ENCODE measurements around the gene IL1RAP. TPM values are rescaled to one million over a fixed set of nuclear protein-coding genes. Genes with fewer than 3 reads are reported as not detected.

Gene IL1RAP
- total and polyA plus RNA-seq, 5 experiments from 2014 or later = 2.2 to 11.3 (median 3.9) TPM

GRCh38 chr3:190574473-190574872, 60.6 kb downstream of the IL1RAP start:
- no peak overlapping the region for H3K27ac Mint-ChIP-seq
- POLR2A ChIA-PET = no interaction called here

GRCh38 chr3:190575437-190576185, 61.7 kb downstream of the IL1RAP start:
- DNase-seq (no peak), ATAC-seq (no peak)
- no peak overlapping the region for H3K4me3 Mint-ChIP-seq
- peaks cover 0 to 6% (median 4%) of the 10 kb centered on the region in 4 donors for H3K4me1 Mint-ChIP-seq
- H3K36me3 Mint-ChIP-seq = peaks cover 2 to 36% (median 25%) of the 10 kb centered on the region in 3 donors
- no peak overlapping the region for H3K27ac Mint-ChIP-seq
- H3K27me3 Mint-ChIP-seq = no peaks in the 10 kb centered on the region
- POLR2A ChIA-PET = no interaction called here
- H3K9me3 Mint-ChIP-seq = peaks cover 0 to 27% (median 6%) of the 10 kb centered on the region in 9 donors

More at GRCh38 chr3:190574473-190574872, 60.6 kb downstream of the IL1RAP start:
- ATAC-seq = no peak
- Mint-ChIP-seq H3K9me3 (peaks cover 0 to 27% (median 6%) of the 10 kb centered on the region in 9 donors), H3K4me1 (peaks cover 0 to 3% (median under 1%) of the 10 kb centered on the region in 4 donors), H3K4me3 (no peak overlapping the region), H3K36me3 (peaks cover 5 to 36% (median 25%) of the 10 kb centered on the region in 3 donors), H3K27me3 (no peaks in the 10 kb centered on the region)
- DNase-seq = no peak

- H3K27me3 Mint-ChIP-seq = no peaks in the 10 kb centered on the region
- H3K4me1 Mint-ChIP-seq = peaks cover 2 to 8% (median 6%) of the 10 kb centered on the region in 4 donors
- POLR2A ChIA-PET = interaction anchor here (0.7 kb wide), 1 partner anchor 21 kb away, joined by 4 read pairs; no protein-coding TSS in a partner anchor
- DNase-seq (no peak), ATAC-seq (no peak)
- H3K9me3 Mint-ChIP-seq = peaks cover 0 to 27% (median 5%) of the 10 kb centered on the region in 9 donors
- peak overlapping the region in 1 of 10 donors; percentile 4 for H3K4me3 Mint-ChIP-seq
- no peak overlapping the region for H3K27ac Mint-ChIP-seq
- peaks cover 3 to 33% (median 18%) of the 10 kb centered on the region in 3 donors for H3K36me3 Mint-ChIP-seq
Measured at GRCh38 chr3:190577225-190577624, 63.3 kb downstream of the IL1RAP start.

- Mint-ChIP-seq H3K36me3 (peaks cover 2 to 30% (median 17%) of the 10 kb centered on the region in 3 donors), H3K4me3 (no peak overlapping the region), H3K9me3 (peaks cover 0 to 27% (median 4%) of the 10 kb centered on the region in 9 donors), H3K27me3 (no peaks in the 10 kb centered on the region), H3K27ac (no peak overlapping the region), H3K4me1 (peaks cover 2 to 8% (median 7%) of the 10 kb centered on the region in 4 donors)
- POLR2A ChIA-PET = no interaction called here
- ATAC-seq (no peak), DNase-seq (no peak)
Measured at GRCh38 chr3:190579514-190580137, 65.7 kb downstream of the IL1RAP start.

GRCh38 chr3:190580417-190580816, 66.5 kb downstream of the IL1RAP start:
- DNase-seq (no peak), ATAC-seq (no peak)
- H3K4me3 Mint-ChIP-seq = no peak overlapping the region
- POLR2A ChIA-PET = no interaction called here
- no peaks in the 10 kb centered on the region for H3K27me3 Mint-ChIP-seq
- peaks cover 2 to 7% (median 7%) of the 10 kb centered on the region in 4 donors for H3K4me1 Mint-ChIP-seq
- H3K27ac Mint-ChIP-seq = no peak overlapping the region
- peaks cover 2 to 24% (median 11%) of the 10 kb centered on the region in 3 donors for H3K36me3 Mint-ChIP-seq
- H3K9me3 Mint-ChIP-seq = peaks cover 0 to 25% (median 4%) of the 10 kb centered on the region in 9 donors

GRCh38 chr3:190581041-190581541, 67.2 kb downstream of the IL1RAP start:
- Mint-ChIP-seq H3K36me3 (peaks cover 2 to 20% (median 9%) of the 10 kb centered on the region in 3 donors), H3K9me3 (peaks cover 0 to 22% (median 4%) of the 10 kb centered on the region in 9 donors), H3K4me3 (no peak overlapping the region), H3K4me1 (peaks cover 7 to 13% (median 9%) of the 10 kb centered on the region in 4 donors), H3K27ac (no peak overlapping the region), H3K27me3 (no peaks in the 10 kb centered on the region)
- ATAC-seq (no peak), DNase-seq (no peak)
- POLR2A ChIA-PET = no interaction called here

- Mint-ChIP-seq H3K36me3 (peaks cover 2 to 15% (median 9%) of the 10 kb centered on the region in 3 donors), H3K4me3 (no peak overlapping the region), H3K27me3 (no peaks in the 10 kb centered on the region), H3K4me1 (peaks cover 14 to 29% (median 20%) of the 10 kb centered on the region in 4 donors), H3K27ac (no peak overlapping the region), H3K9me3 (peaks cover 0 to 16% (median 3%) of the 10 kb centered on the region in 9 donors)
- POLR2A ChIA-PET = no interaction called here
- ATAC-seq (no peak), DNase-seq (no peak)
Measured at GRCh38 chr3:190582667-190583066, 68.8 kb downstream of the IL1RAP start.

GRCh38 chr3:190585805-190586630, 72.1 kb downstream of the IL1RAP start:
- no peaks in the 10 kb centered on the region for H3K27me3 Mint-ChIP-seq
- no peak for DNase-seq
- POLR2A ChIA-PET = no interaction called here
- H3K4me3 Mint-ChIP-seq = peak overlapping the region in 2 of 10 donors; percentile 1 to 7
- peaks cover 0 to 10% (median 2%) of the 10 kb centered on the region in 3 donors for H3K36me3 Mint-ChIP-seq
- peak in 1 of 2 donors; percentile 14 for ATAC-seq
- peaks cover 11 to 26% (median 19%) of the 10 kb centered on the region in 4 donors for H3K4me1 Mint-ChIP-seq
- no peaks in the 10 kb centered on the region for H3K9me3 Mint-ChIP-seq
- H3K27ac Mint-ChIP-seq = peak overlapping the region in 7 of 10 donors; percentile 0 to 40 (median 29)

- DNase-seq (no peak), ATAC-seq (peak; percentile 25 to 46)
- Mint-ChIP-seq H3K4me3 (peak overlapping the region in 1 of 10 donors; percentile 7), H3K36me3 (peaks cover 0 to 10% (median 2%) of the 10 kb centered on the region in 3 donors), H3K4me1 (peaks cover 11 to 24% (median 19%) of the 10 kb centered on the region in 4 donors), H3K9me3 (no peaks in the 10 kb centered on the region), H3K27me3 (no peaks in the 10 kb centered on the region), H3K27ac (peak overlapping the region in 7 of 10 donors; percentile 2 to 40 (median 29))
- POLR2A ChIA-PET = no interaction called here
Measured at GRCh38 chr3:190586631-190587011, 72.7 kb downstream of the IL1RAP start.

- Mint-ChIP-seq H3K27me3 (no peaks in the 10 kb centered on the region), H3K4me3 (no peak overlapping the region), H3K4me1 (peaks cover 11 to 24% (median 19%) of the 10 kb centered on the region in 4 donors), H3K36me3 (peaks cover 0 to 18% (median 7%) of the 10 kb centered on the region in 3 donors), H3K27ac (peak overlapping the region in 1 of 10 donors; percentile 22), H3K9me3 (no peaks in the 10 kb centered on the region)
- POLR2A ChIA-PET = no interaction called here
- ATAC-seq = no peak
- DNase-seq = no peak
Measured at GRCh38 chr3:190588570-190588969, 74.7 kb downstream of the IL1RAP start.

- H3K4me1 Mint-ChIP-seq = peaks cover 9 to 29% (median 19%) of the 10 kb centered on the region in 4 donors
- no peak overlapping the region for H3K27ac Mint-ChIP-seq
- no peaks in the 10 kb centered on the region for H3K27me3 Mint-ChIP-seq
Measured at GRCh38 chr3:190589326-190589725, 75.4 kb downstream of the IL1RAP start.

GRCh38 chr3:190591080-190591479, 77.2 kb downstream of the IL1RAP start:
- DNase-seq (no peak), ATAC-seq (no peak)
- no peak overlapping the region for H3K27ac Mint-ChIP-seq
- H3K36me3 Mint-ChIP-seq = peaks cover 0 to 18% (median 7%) of the 10 kb centered on the region in 3 donors
- no peak overlapping the region for H3K4me3 Mint-ChIP-seq
- POLR2A ChIA-PET = no interaction called here
- H3K9me3 Mint-ChIP-seq = no peaks in the 10 kb centered on the region
- peaks cover 6 to 25% (median 13%) of the 10 kb centered on the region in 4 donors for H3K4me1 Mint-ChIP-seq
- H3K27me3 Mint-ChIP-seq = no peaks in the 10 kb centered on the region

More at GRCh38 chr3:190589326-190589725, 75.4 kb downstream of the IL1RAP start:
- POLR2A ChIA-PET = interaction anchor here (0.7 kb wide), 1 partner anchor 36 kb away, joined by 3 read pairs; no protein-coding TSS in a partner anchor
- no peak overlapping the region for H3K4me3 Mint-ChIP-seq
- no peak for ATAC-seq
- DNase-seq = no peak
- peaks cover 0 to 18% (median 7%) of the 10 kb centered on the region in 3 donors for H3K36me3 Mint-ChIP-seq
- no peaks in the 10 kb centered on the region for H3K9me3 Mint-ChIP-seq
